ENCODE results near the gene TMEM221. TPM values are rescaled to one million over a fixed set of nuclear protein-coding genes. Genes with fewer than 3 reads are reported as not detected.

The TMEM221 gene
- total RNA-seq, 2 donors from 2014 or later: not detected

DNA sequence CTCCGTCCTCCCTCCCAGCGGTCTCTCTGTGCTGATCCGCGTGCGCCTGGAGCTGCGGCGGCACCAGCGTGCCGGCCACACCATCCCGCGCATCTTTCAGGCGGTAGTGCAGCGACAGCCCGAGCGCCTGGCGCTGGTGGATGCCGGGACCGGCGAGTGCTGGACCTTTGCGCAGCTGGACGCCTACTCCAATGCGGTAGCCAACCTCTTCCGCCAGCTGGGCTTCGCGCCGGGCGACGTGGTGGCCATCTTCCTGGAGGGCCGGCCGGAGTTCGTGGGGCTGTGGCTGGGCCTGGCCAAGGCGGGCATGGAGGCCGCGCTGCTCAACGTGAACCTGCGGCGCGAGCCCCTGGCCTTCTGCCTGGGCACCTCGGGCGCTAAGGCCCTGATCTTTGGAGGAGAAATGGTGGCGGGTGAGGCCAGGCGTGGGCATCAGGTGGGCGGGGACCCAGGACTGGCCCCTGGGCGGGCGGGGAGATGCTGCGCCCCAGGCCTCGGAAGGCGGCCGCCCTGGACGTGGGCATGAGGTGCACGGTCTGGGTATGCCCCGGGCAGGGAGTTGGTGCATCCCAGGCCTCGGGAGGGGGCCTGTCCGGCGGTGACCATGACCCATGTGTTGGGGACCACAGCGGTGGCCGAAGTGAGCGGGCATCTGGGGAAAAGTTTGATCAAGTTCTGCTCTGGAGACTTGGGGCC lies 38.2 kb upstream of the TMEM221 start:
- H3K9me3 ChIP-seq: no peaks in the 10 kb centered on the region
- no peaks in the 10 kb centered on the region for H3K27me3 ChIP-seq (replicated peaks; ENCODE audit: insufficient read depth)
- H3K27ac ChIP-seq: no peak overlapping the region
- no peaks in the 10 kb centered on the region for H3K4me1 ChIP-seq (ENCODE audit: control insufficient read depth in 1 of 2, low read depth in 2 of 2)
- H3K4me3 ChIP-seq: no peak overlapping the region
- peaks cover 3% of the 10 kb centered on the region for H3K36me3 ChIP-seq
- ATAC-seq (ENCODE audit: insufficient number of reproducible peaks, low FRiP score, low read depth) (no peak), DNase-seq (ENCODE audit: low spot score) (no peak)
- TF ChIP-seq CTCF (IDR thresholded peaks at IDR 0.05): no peak

DNA sequence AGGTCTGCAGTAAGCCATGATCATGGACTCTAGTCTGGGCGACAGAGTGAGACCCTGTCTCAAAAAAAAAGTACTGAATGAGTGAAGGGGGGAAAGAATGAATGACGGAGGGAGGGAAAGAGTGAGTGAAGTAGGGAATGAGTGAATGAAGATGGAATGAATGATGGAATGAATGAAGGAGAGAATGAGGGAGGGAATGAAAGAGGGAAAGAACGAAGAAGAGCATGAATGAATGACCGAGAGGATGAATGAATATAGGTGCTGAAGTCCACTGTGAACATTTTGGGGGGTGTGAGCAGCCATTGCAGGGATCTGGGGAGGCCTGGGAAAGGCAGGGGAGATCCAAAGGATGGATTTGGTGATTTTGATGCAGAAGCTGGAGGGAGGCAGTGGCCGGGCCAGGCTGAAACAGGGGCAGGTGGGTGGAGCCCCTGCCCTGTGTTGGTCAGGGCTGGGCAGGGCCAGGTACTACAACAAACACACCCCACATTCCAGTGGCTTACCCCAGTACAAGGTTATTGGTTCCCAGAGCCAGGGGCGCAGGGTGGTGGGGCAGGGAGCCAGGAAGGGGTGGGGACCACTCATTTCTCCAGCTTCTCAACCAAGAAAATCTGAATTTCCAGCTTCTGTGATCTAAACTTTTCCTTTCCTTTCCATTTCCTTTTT lies 36.2 kb upstream of the TMEM221 start:
- no peak for DNase-seq (ENCODE audit: low spot score)
- Histone ChIP-seq H3K4me3 (no peak overlapping the region), H3K36me3 (peaks cover 3% of the 10 kb centered on the region), H3K27me3 (replicated peaks; ENCODE audit: insufficient read depth) (no peaks in the 10 kb centered on the region), H3K27ac (no peak overlapping the region), H3K9me3 (no peaks in the 10 kb centered on the region), H3K4me1 (ENCODE audit: control insufficient read depth in 1 of 2, low read depth in 2 of 2) (no peaks in the 10 kb centered on the region)
- TF ChIP-seq CTCF (IDR thresholded peaks at IDR 0.05): no peak
- ATAC-seq (ENCODE audit: insufficient number of reproducible peaks, low FRiP score, low read depth): no peak

GRCh38 chr19:17483605-17484002 lies 35.1 kb upstream of the TMEM221 start:
- no peak overlapping the region for H3K27ac ChIP-seq
- no peak for ATAC-seq (ENCODE audit: insufficient number of reproducible peaks, low FRiP score, low read depth)

DNA sequence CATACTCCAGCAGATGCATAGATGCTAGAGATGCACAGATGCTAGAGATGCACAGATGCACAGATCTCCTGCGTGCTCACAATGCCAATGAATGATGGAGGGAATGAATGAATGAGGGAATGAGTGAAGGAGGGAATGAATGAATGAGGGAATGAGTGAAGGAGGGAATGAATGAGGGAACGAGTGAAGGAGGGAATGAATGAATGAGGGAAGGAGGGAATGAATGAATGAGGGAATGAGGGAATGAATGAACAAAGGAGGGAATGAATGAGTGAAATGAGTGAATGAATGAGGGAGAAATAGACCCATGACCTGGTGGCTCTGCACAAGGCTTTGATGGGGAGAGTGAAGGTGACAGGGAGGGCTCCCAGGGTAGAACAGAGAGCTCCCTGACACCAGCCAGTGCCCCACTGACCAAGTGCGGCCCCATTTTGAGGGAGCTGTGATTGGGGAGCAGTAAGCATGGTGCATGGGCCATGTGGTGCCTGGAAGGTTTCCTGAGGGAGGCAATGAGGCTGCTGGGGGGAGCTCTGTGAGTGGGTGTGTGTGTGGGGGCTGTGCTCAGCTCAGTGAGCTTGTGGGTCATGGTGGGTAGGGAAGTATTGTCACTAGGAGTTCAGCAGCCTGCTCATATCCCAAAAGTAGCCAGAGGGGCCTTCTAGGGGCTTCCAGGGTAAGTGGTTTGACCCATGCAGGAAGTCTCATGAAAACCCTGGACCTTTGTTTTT lies 34.6 kb upstream of the TMEM221 start:
- no peak for TF ChIP-seq CTCF (IDR thresholded peaks at IDR 0.05)
- no peaks in the 10 kb centered on the region for H3K9me3 ChIP-seq
- no peak for ATAC-seq (ENCODE audit: insufficient number of reproducible peaks, low FRiP score, low read depth)
- no peak for DNase-seq (ENCODE audit: low spot score)
- no peaks in the 10 kb centered on the region for H3K4me1 ChIP-seq (ENCODE audit: control insufficient read depth in 1 of 2, low read depth in 2 of 2)
- no peaks in the 10 kb centered on the region for H3K27me3 ChIP-seq (replicated peaks; ENCODE audit: insufficient read depth)
- H3K27ac ChIP-seq: no peak overlapping the region
- H3K4me3 ChIP-seq: no peak overlapping the region
- H3K36me3 ChIP-seq: peaks cover 3% of the 10 kb centered on the region

More at GRCh38 chr19:17483605-17484002, 35.1 kb upstream of the TMEM221 start:
- no peak for TF ChIP-seq CTCF (IDR thresholded peaks at IDR 0.05)
- H3K4me3 ChIP-seq: no peak overlapping the region
- DNase-seq (ENCODE audit: low spot score): no peak
- H3K27me3 ChIP-seq (replicated peaks; ENCODE audit: insufficient read depth): no peaks in the 10 kb centered on the region
- no peaks in the 10 kb centered on the region for H3K4me1 ChIP-seq (ENCODE audit: control insufficient read depth in 1 of 2, low read depth in 2 of 2)
- H3K9me3 ChIP-seq: no peaks in the 10 kb centered on the region
- peaks cover 3% of the 10 kb centered on the region for H3K36me3 ChIP-seq

- no peaks in the 10 kb centered on the region for H3K9me3 ChIP-seq
- no peak overlapping the region for H3K4me3 ChIP-seq
- DNase-seq (ENCODE audit: low spot score): no peak
- no peaks in the 10 kb centered on the region for H3K27me3 ChIP-seq (replicated peaks; ENCODE audit: insufficient read depth)
- H3K27ac ChIP-seq: no peak overlapping the region
- H3K4me1 ChIP-seq (ENCODE audit: control insufficient read depth in 1 of 2, low read depth in 2 of 2): no peaks in the 10 kb centered on the region
- no peak for ATAC-seq (ENCODE audit: insufficient number of reproducible peaks, low FRiP score, low read depth)
- H3K36me3 ChIP-seq: no peaks in the 10 kb centered on the region
- no peak for TF ChIP-seq CTCF (IDR thresholded peaks at IDR 0.05)
Observed at GRCh38 chr19:17481986-17482385, 33.5 kb upstream of the TMEM221 start.

Data from thoracic aorta (tissue), 2 donors.